Measurements from ENCODE around the gene ADAT1.
"Not testable (repeated sequence)": the region's sequence is repeated elsewhere in the genome, so short reads cannot be mapped to it uniquely, and the experiment has no call there.

Gene ADAT1

GRCh38 chr16:75620326-75621169 lies 2.5 kb downstream of the ADAT1 start:
- no peak for DNase-seq

- DNase-seq = no peak
Measured at GRCh38 chr16:75618780-75619179, 4.3 kb downstream of the ADAT1 start.

- no peak for DNase-seq
Measured at GRCh38 chr16:75617121-75617520, 6.0 kb downstream of the ADAT1 start.

- DNase-seq = no peak
Measured at GRCh38 chr16:75616521-75617010, 6.5 kb downstream of the ADAT1 start.

- no peak for DNase-seq
Measured at GRCh38 chr16:75615619-75616018, 7.5 kb downstream of the ADAT1 start.

GRCh38 chr16:75614066-75614897 lies 8.8 kb downstream of the ADAT1 start:
- DNase-seq = no peak

- no peak for DNase-seq
Measured at GRCh38 chr16:75606507-75606906, 16.6 kb downstream of the ADAT1 start.

- no peak for DNase-seq
Measured at GRCh38 chr16:75603241-75603640, 19.8 kb downstream of the ADAT1 start.

GRCh38 chr16:75599452-75600277 lies 23.4 kb downstream of the ADAT1 start:
- no peak for DNase-seq

GRCh38 chr16:75593825-75594820 lies 29.0 kb downstream of the ADAT1 start:
- DNase-seq = no peak

GRCh38 chr16:75593308-75593707 lies 29.8 kb downstream of the ADAT1 start:
- DNase-seq = no peak

GRCh38 chr16:75591927-75592326 lies 31.2 kb downstream of the ADAT1 start:
- not testable (repeated sequence) for DNase-seq

- DNase-seq = no peak
Measured at GRCh38 chr16:75590920-75591843, 31.9 kb downstream of the ADAT1 start.

- no peak for DNase-seq
Measured at GRCh38 chr16:75589306-75589705, 33.8 kb downstream of the ADAT1 start.

- DNase-seq = no peak
Measured at GRCh38 chr16:75588716-75589115, 34.4 kb downstream of the ADAT1 start.

- DNase-seq = no peak
Measured at GRCh38 chr16:75584108-75584507, 39.0 kb downstream of the ADAT1 start.

GRCh38 chr16:75579281-75579834 lies 43.7 kb downstream of the ADAT1 start:
- DNase-seq = no peak

GRCh38 chr16:75578725-75579124 lies 44.4 kb downstream of the ADAT1 start:
- no peak for DNase-seq

- no peak for DNase-seq
Measured at GRCh38 chr16:75578212-75578611, 44.9 kb downstream of the ADAT1 start.

GRCh38 chr16:75576384-75576811 lies 46.7 kb downstream of the ADAT1 start:
- DNase-seq = no peak
